Right atrium auricular region (tissue), 2 donors: ENCODE results near the gene MAP1LC3B. TPM values are rescaled to one million over a fixed set of nuclear protein-coding genes. Genes with fewer than 3 reads are reported as not detected.

Experiments
- DNase-seq: peaks from one replicate; pipeline ENCODE4 v3.0.0-alpha.2; 2019; ENCODE audit warnings: low spot score
- H3K27ac ChIP-seq, 2 donors: fragments of 200-600 bp; sonication (generic); 1 replicate in 1 of 2; 2 replicates in 1 of 2; pipeline ENCODE4 v1.5.1; 2016 to 2019
- H3K27me3 ChIP-seq, 2 donors: fragments of 200-600 bp; sonication (generic); one replicate each; pipeline versions ENCODE4 v1.5.1 to v1.6.0; 2017 to 2019
- H3K36me3 ChIP-seq: fragments of 200-600 bp; sonication (generic); one replicate; pipeline ENCODE4 v1.5.1; 2016
- H3K4me1 ChIP-seq, 2 donors: fragments of 200-600 bp; sonication (generic); one replicate each; pipeline versions ENCODE4 v1.5.1 to v1.6.0; 2017 to 2019
- H3K4me3 ChIP-seq, 2 donors: fragments of 200-600 bp; sonication (generic); 1 replicate in 1 of 2; 2 replicates in 1 of 2; pipeline ENCODE4 v1.5.1; 2017 to 2019; ENCODE audit warnings: mild to moderate bottlenecking in 1 of 2, moderate library complexity in 1 of 2
- H3K9me3 ChIP-seq, 2 donors: fragments of 200-600 bp; sonication (generic); one replicate each; pipeline ENCODE4 v1.5.1; 2019
- CTCF ChIP-seq, 2 donors: fragments of 200-600 bp; sonication (generic); IDR thresholded peaks; one replicate each; pipeline ENCODE4 v1.5.1; 2019; ENCODE audit warnings: antibody characterized with exemption in 2 of 2
- total RNA-seq, 2 donors: library from RNA; depleted of rRNA; stranded (reverse); fragments of >200 nt; gene quantifications; one replicate each; pipeline ENCODE4 v1.1.0, GENCODE V29; 2016

MAP1LC3B gene
- total RNA-seq, 2 donors from 2014 or later = 57.5 to 83.0 TPM

DNA sequence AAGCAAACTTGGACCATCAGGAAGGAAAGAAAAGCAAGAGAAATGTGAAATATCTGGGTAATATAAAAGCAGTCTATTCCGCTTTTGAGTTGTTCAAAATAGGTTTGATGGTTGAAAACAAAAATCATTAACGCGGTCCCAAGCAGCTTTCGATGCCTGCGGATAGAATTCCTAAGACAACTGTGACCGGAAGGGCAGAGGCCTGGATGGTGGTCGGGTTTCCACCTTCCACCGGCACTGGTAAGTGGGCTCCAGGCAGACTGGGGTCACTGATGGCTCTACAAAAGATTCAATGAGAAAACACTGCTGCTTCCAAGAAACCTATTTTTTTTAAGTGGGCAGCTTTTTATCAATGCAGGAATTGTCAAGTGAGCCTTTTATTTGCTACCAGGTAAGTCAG is 50.9 kb downstream of the MAP1LC3B start:
- no peaks in the 10 kb centered on the region for H3K9me3 ChIP-seq
- no peak overlapping the region for H3K27ac ChIP-seq
- no peak overlapping the region for H3K4me3 ChIP-seq
- no peaks in the 10 kb centered on the region for H3K4me1 ChIP-seq
- no peak for DNase-seq
- H3K36me3 ChIP-seq = no peaks in the 10 kb centered on the region
- no peak for TF ChIP-seq CTCF (IDR thresholded peaks at IDR 0.05)
- H3K27me3 ChIP-seq = no peaks in the 10 kb centered on the region

- no peak for DNase-seq
- H3K9me3 ChIP-seq = no peaks in the 10 kb centered on the region
- TF ChIP-seq CTCF (IDR thresholded peaks at IDR 0.05) = no peak
- H3K36me3 ChIP-seq = no peaks in the 10 kb centered on the region
- no peaks in the 10 kb centered on the region for H3K27me3 ChIP-seq
- H3K4me1 ChIP-seq = no peaks in the 10 kb centered on the region
- no peak overlapping the region for H3K4me3 ChIP-seq
- no peak overlapping the region for H3K27ac ChIP-seq
Observed at GRCh38 chr16:87443964-87444363, 51.8 kb downstream of the MAP1LC3B start.

- Histone ChIP-seq H3K4me1 (no peaks in the 10 kb centered on the region), H3K36me3 (no peaks in the 10 kb centered on the region), H3K27ac (no peak overlapping the region), H3K4me3 (no peak overlapping the region), H3K9me3 (no peaks in the 10 kb centered on the region), H3K27me3 (no peaks in the 10 kb centered on the region)
- no peak for TF ChIP-seq CTCF (IDR thresholded peaks at IDR 0.05)
- DNase-seq = no peak
Observed at GRCh38 chr16:87445486-87445885, 53.4 kb downstream of the MAP1LC3B start.

DNA sequence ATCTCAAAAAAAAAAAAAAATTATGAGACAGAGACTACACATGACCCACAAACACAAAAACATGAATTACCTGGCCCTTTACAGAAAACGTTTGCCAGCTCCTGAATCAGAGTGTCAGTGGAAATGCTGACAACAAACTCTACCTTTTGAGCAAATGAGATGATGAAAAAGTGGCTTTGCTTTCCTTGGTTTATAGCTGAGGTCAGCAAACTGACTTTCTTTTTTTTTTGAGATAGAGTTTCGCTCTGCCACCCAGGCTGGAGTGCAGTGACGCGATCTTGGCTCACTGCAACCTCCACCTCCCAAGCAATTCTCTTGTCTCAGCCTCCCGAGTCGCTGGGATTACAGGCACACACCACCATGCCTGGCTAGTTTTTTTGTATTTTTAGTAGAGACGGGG is 54.3 kb downstream of the MAP1LC3B start:
- Histone ChIP-seq H3K27ac (no peak overlapping the region), H3K27me3 (no peaks in the 10 kb centered on the region), H3K36me3 (no peaks in the 10 kb centered on the region), H3K4me1 (no peaks in the 10 kb centered on the region), H3K4me3 (no peak overlapping the region), H3K9me3 (no peaks in the 10 kb centered on the region)
- DNase-seq = no peak
- TF ChIP-seq CTCF (IDR thresholded peaks at IDR 0.05) = no peak

GRCh38 chr16:87447323-87447722 is 55.2 kb downstream of the MAP1LC3B start:
- H3K27ac ChIP-seq = no peak overlapping the region
- H3K9me3 ChIP-seq = no peaks in the 10 kb centered on the region
- no peaks in the 10 kb centered on the region for H3K36me3 ChIP-seq
- H3K4me3 ChIP-seq = no peak overlapping the region
- DNase-seq = no peak
- no peaks in the 10 kb centered on the region for H3K27me3 ChIP-seq
- peaks cover 0 to 2% of the 10 kb centered on the region in 2 donors for H3K4me1 ChIP-seq
- TF ChIP-seq CTCF (IDR thresholded peaks at IDR 0.05) = no peak

DNA sequence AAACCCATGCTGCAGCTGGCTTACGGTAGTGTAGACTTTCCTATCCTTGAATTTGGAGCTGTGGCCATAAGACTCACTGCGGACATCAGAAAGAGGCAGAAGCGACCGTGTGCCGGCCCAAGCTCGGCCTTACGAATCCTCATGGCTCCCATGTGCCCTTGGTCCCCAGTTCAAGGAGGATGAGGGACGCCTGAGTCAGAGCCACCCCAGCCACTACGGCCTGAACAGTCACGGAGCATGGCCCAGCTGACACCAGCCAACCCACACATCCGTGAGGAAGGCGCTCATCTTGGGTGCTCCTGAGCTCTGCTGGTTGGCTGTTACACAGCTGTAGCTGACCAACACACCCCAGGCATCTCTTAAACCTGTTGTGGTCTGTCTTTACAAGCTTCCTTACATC is 56.7 kb downstream of the MAP1LC3B start:
- TF ChIP-seq CTCF (IDR thresholded peaks at IDR 0.05) = no peak
- H3K27ac ChIP-seq = no peak overlapping the region
- H3K9me3 ChIP-seq = no peaks in the 10 kb centered on the region
- no peaks in the 10 kb centered on the region for H3K27me3 ChIP-seq
- DNase-seq = no peak
- H3K4me3 ChIP-seq = no peak overlapping the region
- peaks cover 10% of the 10 kb centered on the region for H3K36me3 ChIP-seq
- peaks cover 0 to 2% of the 10 kb centered on the region in 2 donors for H3K4me1 ChIP-seq
